Jurkat, Clone E6-1 (cell line): Measurements from ENCODE around the gene NDUFS2.
A peak's percentile ranks its signal among the peaks of the same experiment; 100 is the strongest.

Source experiments
- DNase-seq: peaks from one replicate; pipeline ENCODE4 v3.0.0-alpha.2; 2011; ENCODE audit warnings: low read depth, low spot score
- H3K4me3 ChIP-seq: 2 replicates; pipeline ENCODE4 v1.5.1; 2011; ENCODE audit warnings: mild to moderate bottlenecking, low read length, control low read depth, moderate library complexity

NDUFS2 gene

GRCh38 chr1:161171191-161171590 is 31.0 kb upstream of the NDUFS2 start:
- DNase-seq: no peak

GRCh38 chr1:161171696-161172095 is 30.5 kb upstream of the NDUFS2 start:
- H3K4me3 ChIP-seq: no peak overlapping the region
- no peak for DNase-seq

More at GRCh38 chr1:161171191-161171590, 31.0 kb upstream of the NDUFS2 start:
- H3K4me3 ChIP-seq: no peak overlapping the region

- no peak for DNase-seq
- no peak overlapping the region for H3K4me3 ChIP-seq
These were observed 29.8 kb upstream of the NDUFS2 start for GRCh38 chr1:161172349-161172748.

GRCh38 chr1:161172776-161173376 is 29.3 kb upstream of the NDUFS2 start:
- no peak overlapping the region for H3K4me3 ChIP-seq
- no peak for DNase-seq

GRCh38 chr1:161173711-161174110 is 28.5 kb upstream of the NDUFS2 start:
- H3K4me3 ChIP-seq: no peak overlapping the region
- DNase-seq: no peak

- DNase-seq: no peak
- no peak overlapping the region for H3K4me3 ChIP-seq
These were observed 27.3 kb upstream of the NDUFS2 start for GRCh38 chr1:161174911-161175310.

GRCh38 chr1:161175771-161176453 is 26.3 kb upstream of the NDUFS2 start:
- H3K4me3 ChIP-seq: no peak overlapping the region
- no peak for DNase-seq

GRCh38 chr1:161176468-161177111 is 25.6 kb upstream of the NDUFS2 start:
- no peak for DNase-seq
- peak overlapping the region; percentile 94 for H3K4me3 ChIP-seq

- peak within 1 kb of the TSS; percentile 94 for H3K4me3 ChIP-seq
- peak; percentile 60 for DNase-seq
These were observed 24.8 kb upstream of the NDUFS2 start, which contains the start of gene B4GALT3 for GRCh38 chr1:161177112-161177935. B4GALT3 (minus strand) TSS chr1:161177507; CDS start chr1:161176060, 1,447 bp downstream.

- no peak for DNase-seq
- H3K4me3 ChIP-seq: peak overlapping the region; percentile 94
These were observed 24.3 kb upstream of the NDUFS2 start for GRCh38 chr1:161177936-161178244.

- H3K4me3 ChIP-seq: no peak overlapping the region
- DNase-seq: no peak
These were observed 22.5 kb upstream of the NDUFS2 start for GRCh38 chr1:161179698-161180097.

- no peak for DNase-seq
- no peak overlapping the region for H3K4me3 ChIP-seq
These were observed 21.5 kb upstream of the NDUFS2 start for GRCh38 chr1:161180639-161181038.

GRCh38 chr1:161182214-161182613 is 20.0 kb upstream of the NDUFS2 start:
- DNase-seq: no peak
- H3K4me3 ChIP-seq: no peak overlapping the region

- H3K4me3 ChIP-seq: no peak overlapping the region
- DNase-seq: peak; percentile 93
These were observed 16.9 kb upstream of the NDUFS2 start for GRCh38 chr1:161185282-161185682.

GRCh38 chr1:161185732-161186311 is 16.3 kb upstream of the NDUFS2 start:
- H3K4me3 ChIP-seq: no peak overlapping the region
- no peak for DNase-seq

GRCh38 chr1:161187311-161187710 is 14.9 kb upstream of the NDUFS2 start:
- DNase-seq: no peak

GRCh38 chr1:161188381-161188780 is 13.8 kb upstream of the NDUFS2 start:
- no peak for DNase-seq

More at GRCh38 chr1:161187311-161187710, 14.9 kb upstream of the NDUFS2 start:
- H3K4me3 ChIP-seq: no peak overlapping the region

GRCh38 chr1:161189036-161189435 is 13.1 kb upstream of the NDUFS2 start:
- no peak for DNase-seq
- H3K4me3 ChIP-seq: no peak overlapping the region

More at GRCh38 chr1:161188381-161188780, 13.8 kb upstream of the NDUFS2 start:
- H3K4me3 ChIP-seq: no peak overlapping the region

GRCh38 chr1:161190962-161191521 is 11.1 kb upstream of the NDUFS2 start:
- DNase-seq: no peak
- no peak overlapping the region for H3K4me3 ChIP-seq
